SHP77 (cell line): ENCODE measurements around the gene OR2T8.

Source experiments
- DNase-seq, 2 experiments: peaks; one replicate each; lab custom pipeline; 2025; lab: John Stamatoyannopoulos, UW

The OR2T8 gene

GRCh38 chr1:247961791-247962190 lies 41.7 kb downstream of the OR2T8 start:
- DNase-seq, result no peak

GRCh38 chr1:247962911-247963588 lies 43.0 kb downstream of the OR2T8 start:
- no peak for DNase-seq

DNA sequence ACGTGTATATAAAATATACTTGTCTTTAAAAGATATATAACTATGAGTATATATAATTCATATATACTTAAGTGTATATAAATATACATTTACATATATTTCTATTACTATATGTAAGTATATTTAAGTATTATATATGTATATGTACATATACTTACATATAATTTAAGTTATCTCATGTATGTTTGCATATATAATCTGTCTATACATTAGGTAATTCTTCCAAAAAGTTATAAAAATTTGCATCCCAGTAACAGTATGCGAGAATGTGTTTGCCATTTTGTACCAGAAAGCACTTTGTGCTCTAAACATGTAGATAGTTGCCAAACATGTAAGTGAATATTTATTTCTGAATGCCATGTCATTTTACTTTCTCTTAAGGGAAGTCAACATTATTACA lies 44.9 kb downstream of the OR2T8 start, which contains the start of gene OR2AK2:
Gene OR2AK2, plus strand, starts transcription at position 301 of the 400 bp plus-strand sequence. CDS start 144 bp downstream, outside the sequence.
- DNase-seq, result no peak

DNA sequence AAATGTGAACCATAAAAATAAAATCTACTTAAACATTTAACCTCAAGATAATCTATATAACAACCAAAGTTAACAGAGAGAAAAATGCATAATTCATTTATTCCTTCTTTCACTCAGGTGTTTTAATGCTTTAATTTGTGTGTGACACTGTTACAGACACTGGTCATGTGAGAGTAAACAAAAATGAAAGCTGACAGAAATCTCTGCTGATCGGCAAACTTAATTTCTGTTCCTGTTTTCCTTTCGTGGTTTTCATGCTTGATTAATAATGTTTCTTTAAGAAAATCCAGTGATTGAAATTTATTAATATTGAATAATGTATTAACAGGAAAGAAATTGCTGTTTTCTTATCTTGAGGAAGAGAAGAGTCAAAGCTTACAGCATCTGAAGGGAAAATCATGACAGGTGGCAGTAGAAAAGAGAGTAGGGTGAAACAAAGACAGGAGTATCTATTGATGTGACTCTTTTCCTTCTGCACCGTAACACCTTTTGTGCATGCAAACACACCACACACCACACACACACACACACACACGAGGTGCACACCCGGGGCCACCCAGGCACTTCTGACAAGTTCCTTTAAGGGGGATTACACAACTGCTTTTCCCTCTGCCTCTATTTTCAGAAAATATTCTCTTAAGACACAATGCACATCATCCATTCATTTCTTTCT lies 46.6 kb downstream of the OR2T8 start:
- no peak for DNase-seq
